GM19372 (cell line): ENCODE data around the gene CHMP3.
"Not testable (repeated sequence)": the region's sequence is repeated elsewhere in the genome, so short reads cannot be mapped to it uniquely, and the experiment has no call there.

Experiments used
- ATAC-seq: cut with Tn5 transposase; IDR thresholded peaks from one replicate; pipeline ENCODE4 v1.9.1; 2021; ENCODE audit warnings: mild to moderate bottlenecking, low read depth, moderate library complexity; ENCODE audit not compliant: unreplicated experiment

Gene CHMP3

DNA sequence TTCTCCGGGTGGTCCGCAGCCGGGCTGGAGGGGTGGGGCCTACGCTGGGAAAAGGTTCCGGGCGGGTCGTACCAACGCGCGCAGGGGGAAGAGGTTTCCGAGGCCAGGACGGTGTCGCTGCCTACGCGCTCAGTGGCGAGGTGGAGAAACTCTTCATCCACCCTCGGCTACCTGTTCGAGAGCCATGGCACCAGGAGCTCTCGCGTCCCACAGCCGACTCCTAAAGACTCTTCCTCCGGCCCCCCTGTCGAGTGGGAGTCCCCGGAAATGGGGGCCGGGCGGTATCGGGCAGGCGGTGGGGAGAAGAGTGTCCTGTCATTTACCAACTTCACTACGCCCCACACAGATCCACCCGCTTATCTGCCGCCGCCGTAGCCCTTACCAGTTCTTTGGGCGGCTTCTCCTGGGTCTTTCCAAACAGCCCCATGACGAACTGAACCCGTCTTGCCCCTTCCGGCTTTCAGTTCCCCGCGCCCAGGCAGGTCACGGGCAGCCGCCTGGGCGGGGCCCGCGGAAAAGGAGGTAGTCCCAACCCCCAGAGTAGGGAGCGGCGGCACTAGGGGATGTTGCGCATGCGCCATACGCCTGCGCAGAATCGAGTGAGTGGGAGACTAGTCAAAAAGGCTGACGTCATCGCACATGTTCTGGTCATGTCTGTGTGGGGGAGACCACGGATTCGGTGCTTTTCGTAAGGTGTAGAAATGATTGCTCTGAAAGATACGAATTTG is at the start of gene CHMP3:
Gene CHMP3 (minus strand): TSS at position 522 of the 728 bp plus-strand sequence. CDS start 95 bp downstream, at position 427.
- ATAC-seq: peak; percentile 89

DNA sequence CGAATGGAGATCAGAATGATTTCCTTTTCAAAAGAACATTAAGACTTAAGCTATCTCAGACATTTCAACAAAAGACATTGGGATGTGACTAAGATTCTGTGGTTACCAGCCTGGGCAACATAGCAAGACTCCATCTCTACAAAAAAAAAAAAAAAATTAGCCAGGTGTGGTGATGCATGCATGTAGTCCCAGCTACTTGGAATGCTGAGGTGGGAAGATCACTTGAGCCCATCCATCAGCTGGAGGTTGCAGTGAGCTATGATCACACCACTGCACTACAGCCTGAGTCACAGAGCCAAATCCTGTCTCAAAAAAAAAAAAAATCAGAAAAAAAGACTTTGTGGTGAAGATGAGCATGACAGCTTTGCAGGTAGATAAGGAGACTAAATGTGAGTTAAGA is 47.6 kb upstream of the CHMP3 start:
- ATAC-seq: no peak

GRCh38 chr2:86608832-86609410 is 45.7 kb upstream of the CHMP3 start:
- ATAC-seq: no peak

DNA sequence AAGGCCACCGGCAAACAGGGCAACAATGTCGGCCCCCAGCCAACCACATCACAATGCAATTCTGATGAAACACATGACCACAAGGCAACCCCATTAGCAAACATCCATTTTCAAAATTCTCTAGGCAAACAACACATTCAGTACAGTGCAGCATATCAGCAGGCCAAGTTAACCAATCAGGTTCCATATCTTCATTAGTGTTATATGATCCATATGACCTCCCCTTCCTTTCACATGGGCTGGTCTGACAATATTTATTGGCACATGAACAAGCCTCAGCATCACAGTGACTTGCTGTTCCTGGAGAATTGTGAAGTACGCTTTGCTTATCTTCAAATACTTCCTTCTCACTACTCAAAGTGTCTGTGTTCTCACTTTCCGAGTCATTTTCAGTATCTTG is 40.7 kb upstream of the CHMP3 start:
- no peak for ATAC-seq

- ATAC-seq: no peak
These were observed 35.7 kb upstream of the CHMP3 start for GRCh38 chr2:86598966-86599365.

DNA sequence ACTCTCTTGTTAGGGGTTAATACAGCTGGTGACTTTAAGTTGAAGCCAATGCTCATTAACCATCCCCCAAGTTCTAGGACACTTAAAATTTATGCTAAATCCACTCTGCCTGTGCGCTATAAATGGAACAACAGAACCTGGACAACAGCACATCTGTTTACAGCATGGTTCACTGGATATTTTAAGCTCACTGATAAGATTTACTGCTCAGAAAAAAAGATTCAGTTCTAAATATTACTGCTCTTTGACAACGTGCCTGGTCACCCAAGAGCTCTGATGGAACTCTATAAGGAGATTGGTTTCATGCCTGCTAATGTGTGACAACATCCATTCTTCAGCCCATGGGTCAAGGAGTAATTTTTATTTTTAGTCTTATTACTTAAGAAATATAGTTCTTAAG is 32.9 kb upstream of the CHMP3 start:
- ATAC-seq: no peak

GRCh38 chr2:86593266-86593665 is 30.0 kb upstream of the CHMP3 start:
- ATAC-seq: no peak

GRCh38 chr2:86592547-86593230 is 29.4 kb upstream of the CHMP3 start:
- no peak for ATAC-seq

GRCh38 chr2:86589701-86590100 is 26.5 kb upstream of the CHMP3 start:
- ATAC-seq: not testable (repeated sequence)

- no peak for ATAC-seq
These were observed 21.1 kb upstream of the CHMP3 start for GRCh38 chr2:86584151-86584913.

- no peak for ATAC-seq
These were observed 17.3 kb upstream of the CHMP3 start for GRCh38 chr2:86580560-86580959.

DNA sequence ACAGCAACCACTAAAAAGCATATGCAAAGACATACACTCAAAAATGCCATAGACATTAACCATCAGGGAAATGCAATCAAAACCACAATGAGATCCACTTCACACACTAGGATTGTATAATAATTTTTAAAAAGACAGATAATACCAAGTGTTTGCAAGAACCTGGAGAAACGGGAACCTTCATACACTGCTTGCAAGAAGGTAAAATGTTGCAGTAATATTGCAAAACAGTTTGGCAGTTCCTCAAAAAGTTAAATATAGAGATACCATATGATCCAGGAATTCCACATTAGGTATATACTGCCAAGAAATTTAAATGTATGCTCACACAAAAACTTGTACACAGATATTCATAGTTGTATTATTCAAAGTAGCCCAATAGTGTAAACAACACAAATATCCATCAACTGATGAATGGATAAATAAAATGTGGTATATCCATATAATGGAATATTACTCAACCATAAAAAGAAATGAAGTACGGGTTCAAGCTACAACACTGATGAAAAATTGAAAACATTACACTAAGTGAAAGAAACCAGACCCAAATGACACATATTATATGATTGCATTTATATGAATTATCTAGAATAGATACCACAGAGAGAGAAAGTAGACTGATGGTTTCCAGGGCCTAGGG is 14.7 kb upstream of the CHMP3 start:
- ATAC-seq: no peak

DNA sequence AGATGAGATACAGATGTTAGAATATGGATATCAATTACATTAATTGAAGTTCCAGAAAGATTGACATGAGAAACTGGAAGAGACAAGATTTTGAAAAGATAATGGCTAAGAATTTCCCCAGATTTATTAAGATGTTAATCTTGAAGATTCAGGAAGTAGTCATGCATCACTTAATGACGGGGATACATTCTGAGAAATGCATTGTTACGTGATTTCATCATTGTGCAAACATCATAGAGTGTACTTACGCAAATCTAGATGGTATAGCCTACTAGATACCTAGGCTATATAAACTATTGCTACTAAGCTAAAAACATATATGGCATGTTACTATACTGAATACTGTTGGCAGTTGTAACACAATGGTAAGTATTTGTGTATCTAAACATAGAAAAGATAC is 6.8 kb upstream of the CHMP3 start:
- ATAC-seq: no peak

DNA sequence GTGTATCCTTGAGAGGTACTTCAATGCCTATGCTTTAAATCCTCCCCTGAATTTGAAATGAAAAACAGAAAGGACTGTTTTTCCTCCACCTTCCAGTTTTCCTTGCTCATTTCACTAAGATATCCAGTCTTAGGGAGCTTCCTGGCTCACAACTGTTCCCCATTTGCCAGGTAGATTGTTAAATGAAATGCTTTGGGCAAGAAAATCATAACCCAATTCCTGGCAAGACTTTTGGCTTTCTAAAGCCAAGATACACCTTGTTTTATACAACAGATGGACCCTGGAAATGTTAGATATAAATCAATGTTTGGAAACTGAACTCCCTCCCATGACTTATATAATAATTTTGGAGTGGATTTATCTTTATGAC is 3.6 kb upstream of the CHMP3 start:
- no peak for ATAC-seq

DNA sequence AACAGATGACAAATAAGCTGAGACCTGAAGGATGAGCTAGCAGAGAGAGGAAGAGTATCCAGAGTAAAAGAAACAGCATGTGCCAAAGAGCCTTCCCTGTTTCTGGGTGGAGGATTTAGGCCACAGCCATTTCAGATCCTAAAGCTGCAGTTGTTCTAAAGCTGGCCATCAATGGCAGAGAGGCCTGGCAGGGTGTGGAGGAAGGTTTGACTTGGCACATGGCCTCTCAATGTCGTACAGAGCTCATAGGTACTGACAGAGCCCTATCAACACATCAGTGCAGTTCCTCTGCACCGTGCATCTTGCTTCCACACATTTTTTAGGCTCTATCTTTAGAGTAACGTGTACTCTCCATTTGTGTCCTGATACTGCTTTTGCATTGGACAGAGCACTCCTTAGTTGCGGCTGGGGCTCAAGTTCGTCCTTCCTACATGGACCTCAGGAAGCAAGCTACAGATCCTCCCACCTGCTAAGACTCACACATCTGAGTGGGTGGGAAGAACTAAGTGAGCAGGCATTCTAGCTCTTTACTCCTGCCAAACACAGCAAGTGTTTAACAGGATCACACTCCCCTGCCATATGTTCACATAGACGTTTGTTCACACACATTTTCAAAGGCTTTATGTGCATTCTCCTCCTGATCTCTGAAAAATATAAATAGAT is 3.0 kb upstream of the CHMP3 start:
- ATAC-seq: no peak

- ATAC-seq: no peak
These were observed 413 bp upstream of the CHMP3 start for GRCh38 chr2:86563650-86564061.

GRCh38 chr2:86562485-86562921 is 740 bp downstream of the CHMP3 start:
- ATAC-seq: no peak

GRCh38 chr2:86557836-86558235 is 5.4 kb downstream of the CHMP3 start:
- no peak for ATAC-seq

GRCh38 chr2:86556508-86556907 is 6.7 kb downstream of the CHMP3 start:
- ATAC-seq: no peak

GRCh38 chr2:86552889-86553288 is 10.4 kb downstream of the CHMP3 start:
- ATAC-seq: no peak
